ENCODE data around the gene CLIC2. TPM values are rescaled to one million over a fixed set of nuclear protein-coding genes. Genes with fewer than 3 reads are reported as not detected.
"Not testable (repeated sequence)": the region's sequence is repeated elsewhere in the genome, so short reads cannot be mapped to it uniquely, and the experiment has no call there.

CLIC2 gene
- 11.0 TPM for total RNA-seq

- DNase-seq: peak; percentile 87
These were observed at the start of gene CLIC2 for GRCh38 chrX:155334486-155335336. TSS of gene CLIC2 (minus strand) at chrX:155334614. CDS start at chrX:155334427, 187 bp downstream.

DNA sequence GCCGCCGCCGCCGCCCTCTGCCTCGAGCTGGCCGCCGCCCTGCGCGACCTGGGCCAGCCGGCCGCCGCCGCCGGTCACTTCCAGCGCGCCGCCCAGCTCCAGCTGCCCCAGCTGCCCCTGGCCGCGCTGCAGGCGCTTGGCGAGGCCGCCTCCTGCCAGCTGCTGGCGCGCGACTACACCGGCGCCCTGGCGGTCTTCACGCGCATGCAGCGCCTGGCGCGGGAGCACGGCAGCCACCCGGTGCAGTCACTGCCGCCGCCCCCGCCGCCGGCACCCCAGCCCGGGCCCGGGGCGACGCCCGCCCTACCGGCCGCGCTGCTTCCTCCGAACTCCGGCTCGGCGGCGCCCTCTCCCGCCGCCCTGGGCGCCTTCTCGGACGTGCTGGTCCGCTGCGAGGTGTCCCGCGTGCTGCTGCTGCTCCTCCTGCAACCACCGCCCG lies 48.1 kb upstream of the CLIC2 start:
- not testable (repeated sequence) for DNase-seq

DNA sequence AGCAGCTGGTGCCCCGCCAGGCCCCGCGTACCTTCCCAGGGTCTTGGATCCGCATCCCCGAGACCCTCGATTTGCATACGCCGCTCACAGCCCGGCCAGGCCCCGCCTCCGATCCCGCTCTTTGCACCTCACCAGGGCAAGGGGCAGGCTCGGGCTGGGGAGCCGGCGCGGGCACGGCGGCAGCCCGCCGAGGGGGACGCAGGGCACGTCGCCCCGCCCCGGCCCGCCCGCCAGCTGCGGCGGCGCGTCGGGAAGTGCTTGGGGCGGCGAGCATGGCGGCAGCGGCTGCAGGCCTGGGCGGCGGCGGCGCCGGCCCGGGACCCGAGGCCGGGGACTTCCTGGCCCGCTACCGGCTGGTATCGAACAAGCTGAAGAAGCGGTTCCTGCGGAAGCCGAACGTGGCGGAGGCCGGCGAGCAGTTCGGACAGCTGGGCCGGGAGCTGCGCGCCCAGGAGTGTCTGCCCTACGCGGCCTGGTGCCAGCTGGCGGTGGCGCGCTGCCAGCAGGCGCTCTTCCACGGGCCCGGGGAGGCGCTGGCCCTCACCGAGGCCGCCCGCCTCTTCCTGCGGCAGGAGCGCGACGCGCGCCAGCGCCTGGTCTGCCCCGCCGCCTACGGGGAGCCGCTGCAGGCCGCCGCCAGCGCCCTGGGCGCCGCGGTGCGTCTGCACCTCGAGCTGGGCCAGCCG lies 47.6 kb upstream of the CLIC2 start, which contains the start of gene F8A2:
Gene F8A2, plus strand, starts transcription at position 253 of the 686 bp plus-strand sequence. Its CDS starts 20 bp downstream, at position 273.
- not testable (repeated sequence) for DNase-seq

DNA sequence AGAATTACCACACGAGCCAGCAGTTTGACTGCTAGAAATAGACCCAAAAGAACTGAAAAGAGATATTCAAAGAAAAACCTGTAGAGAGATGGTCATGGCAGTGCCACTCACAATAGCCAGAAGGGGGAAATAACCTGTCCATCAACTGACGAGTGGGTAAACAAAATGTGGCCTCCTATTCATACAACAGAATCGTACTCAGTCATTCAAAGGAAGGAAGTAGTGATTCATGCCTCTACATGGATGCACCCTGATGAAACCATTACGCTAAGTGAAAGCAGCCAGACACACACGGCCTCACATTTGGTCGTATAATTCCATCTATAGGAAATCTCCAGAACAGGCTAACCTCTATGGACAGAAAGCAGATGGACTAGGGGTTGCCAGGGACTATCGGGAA lies 45.4 kb upstream of the CLIC2 start:
- not testable (repeated sequence) for DNase-seq

DNA sequence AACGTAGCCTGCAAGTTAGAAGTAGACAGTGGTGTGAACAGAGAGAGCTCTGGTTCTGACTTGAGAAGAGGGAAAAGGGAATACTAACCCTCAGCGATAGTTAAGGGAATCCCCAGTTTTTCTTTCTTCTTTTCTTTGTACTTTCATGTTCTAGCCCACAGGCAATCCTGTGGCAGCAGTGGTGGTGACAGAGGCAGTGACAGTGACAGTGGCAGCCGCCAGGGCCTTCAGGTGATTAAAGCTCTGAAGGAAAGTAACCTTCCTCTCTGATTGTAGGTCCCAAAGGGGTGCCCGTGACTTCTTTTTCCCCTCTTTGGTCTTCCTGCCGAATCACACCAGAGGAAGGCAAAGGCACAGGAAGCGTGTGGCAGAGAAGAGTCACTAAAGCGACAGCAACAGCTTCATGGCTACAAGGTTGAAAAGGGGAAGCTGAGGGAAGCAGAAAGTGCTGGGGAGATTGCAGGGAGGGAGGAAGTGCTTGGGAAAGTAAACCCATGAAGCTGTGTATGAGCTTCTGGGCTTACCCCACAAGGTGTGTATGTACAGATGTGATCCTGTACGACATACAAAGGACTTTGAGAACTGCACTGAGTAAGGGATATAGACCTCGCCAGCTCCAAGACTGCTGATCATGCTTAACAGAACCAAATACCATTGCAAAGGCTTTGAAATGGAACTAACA lies 39.5 kb upstream of the CLIC2 start:
- DNase-seq: not testable (repeated sequence)

DNA sequence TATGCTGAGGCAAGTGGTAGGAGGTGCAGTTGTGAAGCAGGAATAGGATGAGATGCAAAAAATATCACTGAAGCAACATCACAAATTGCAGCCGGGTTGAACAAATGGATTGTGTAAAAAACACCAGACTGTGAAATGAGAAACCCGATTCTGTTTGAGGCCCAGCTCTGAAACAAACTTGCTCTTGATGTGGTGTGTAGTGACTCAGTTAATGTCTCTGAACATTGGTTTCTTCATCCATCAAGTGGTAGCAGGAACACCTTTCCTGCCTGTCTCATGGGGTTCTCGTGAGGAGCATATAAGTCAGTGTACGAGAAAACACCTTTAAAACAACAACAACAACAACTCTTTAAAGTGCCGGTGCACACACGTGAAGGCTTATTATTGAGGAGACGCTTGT lies 29.3 kb upstream of the CLIC2 start:
- not testable (repeated sequence) for DNase-seq

- not testable (repeated sequence) for DNase-seq
These were observed 15.0 kb upstream of the CLIC2 start for GRCh38 chrX:155349448-155349847.

GRCh38 chrX:155345689-155346088 lies 11.3 kb upstream of the CLIC2 start:
- not testable (repeated sequence) for DNase-seq

DNA sequence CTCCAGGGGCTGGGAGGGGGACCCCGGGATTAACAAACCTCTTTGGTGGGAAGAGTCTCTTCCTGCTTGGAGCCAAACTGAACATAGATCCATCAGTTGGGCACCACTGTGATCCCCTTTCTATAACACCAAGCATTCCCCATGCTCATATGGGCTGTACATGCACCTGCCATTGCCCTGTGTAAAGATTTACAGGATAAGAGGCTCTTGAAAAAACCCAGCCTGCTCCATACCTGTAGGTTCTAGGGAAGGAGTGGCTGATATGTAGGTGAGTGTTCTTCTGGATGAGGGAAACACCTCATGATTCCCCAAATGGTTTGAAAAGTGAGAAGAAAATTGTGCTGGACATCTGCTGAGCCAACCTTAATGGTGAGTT lies 911 bp upstream of the CLIC2 start:
- not testable (repeated sequence) for DNase-seq

GRCh38 chrX:155333544-155334100 lies 792 bp downstream of the CLIC2 start:
- no peak for DNase-seq

GRCh38 chrX:155330992-155331391 lies 3.4 kb downstream of the CLIC2 start:
- no peak for DNase-seq

DNA sequence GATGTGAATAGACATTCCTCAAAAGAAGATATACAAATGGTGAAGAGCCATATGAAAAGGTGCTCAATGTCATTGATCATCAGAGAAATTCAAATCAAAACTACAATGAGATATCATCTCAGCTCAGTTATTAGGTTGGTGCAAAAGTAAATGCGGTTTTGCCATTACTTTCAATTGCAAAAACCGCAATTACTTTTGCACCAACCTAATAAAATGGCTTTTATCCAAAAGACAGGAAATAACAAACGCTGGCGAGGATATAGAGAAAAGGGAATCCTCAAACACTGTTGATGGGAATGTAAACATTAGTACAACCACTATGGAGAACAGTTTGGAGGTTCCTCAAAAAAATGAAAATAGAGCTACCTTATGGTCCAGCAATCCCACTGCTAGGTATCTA lies 5.1 kb downstream of the CLIC2 start:
- DNase-seq: no peak

DNA sequence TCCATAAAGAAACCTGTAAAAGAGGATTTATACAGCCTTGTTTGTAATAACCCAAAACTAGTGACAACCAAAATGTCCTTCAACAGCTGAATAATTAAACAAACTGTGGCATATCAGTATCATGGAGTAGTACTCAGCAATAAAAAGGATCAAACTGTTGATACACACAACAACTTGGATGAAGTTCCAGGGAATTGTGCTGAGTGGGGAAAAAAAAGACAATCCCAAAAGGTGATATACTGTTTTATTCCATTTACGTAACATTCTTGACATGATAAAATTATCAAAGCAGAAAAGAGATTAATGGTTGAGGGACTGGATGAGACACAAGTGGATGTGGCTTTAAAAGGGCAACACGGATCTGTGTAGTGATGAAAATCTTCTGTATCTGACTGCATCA lies 7.8 kb downstream of the CLIC2 start:
- no peak for DNase-seq

GRCh38 chrX:155314260-155314659 lies 20.2 kb downstream of the CLIC2 start:
- DNase-seq: no peak

DNA sequence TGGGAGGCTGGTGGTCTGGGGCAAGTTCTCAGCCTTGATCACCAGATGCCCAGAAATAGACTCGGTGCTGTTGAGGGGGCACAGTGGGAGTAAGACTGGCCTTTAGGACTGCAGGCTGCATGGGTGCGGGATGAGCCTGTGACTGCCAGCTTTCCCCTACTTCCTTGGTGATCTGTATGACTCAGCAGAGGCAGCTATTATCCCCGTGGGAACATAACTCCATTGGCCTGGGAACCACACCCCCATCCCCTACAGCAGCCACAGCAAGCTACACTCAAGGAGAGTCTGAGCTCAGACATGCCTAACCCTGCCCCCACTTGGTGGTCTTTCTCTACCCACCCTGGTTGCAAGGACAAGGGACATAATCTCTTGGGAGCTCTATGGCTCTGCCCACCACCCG lies 20.6 kb downstream of the CLIC2 start:
- no peak for DNase-seq

- DNase-seq: no peak
These were observed 40.6 kb downstream of the CLIC2 start for GRCh38 chrX:155293771-155294170.

- no peak for DNase-seq
These were observed 54.5 kb downstream of the CLIC2 start for GRCh38 chrX:155279873-155280272.

DNA sequence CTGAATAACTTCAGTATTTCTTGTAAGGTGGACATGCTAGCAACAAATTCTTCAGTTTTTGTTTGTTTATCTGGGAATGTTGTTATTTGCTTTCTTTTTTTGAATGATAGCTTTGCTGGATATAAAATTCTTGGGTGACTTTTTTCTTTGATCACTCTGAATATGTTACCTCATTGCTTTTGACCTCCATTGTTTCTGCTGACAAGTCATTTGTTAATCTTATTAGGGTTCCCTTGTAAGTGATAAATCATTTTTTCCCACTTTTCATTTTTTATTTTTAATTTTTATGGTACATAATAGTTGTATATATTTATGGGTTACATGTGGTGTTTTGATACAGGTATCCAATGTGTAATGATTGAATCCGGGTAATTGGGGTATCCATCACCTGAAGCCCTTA lies 63.4 kb downstream of the CLIC2 start:
- DNase-seq: no peak

DNA sequence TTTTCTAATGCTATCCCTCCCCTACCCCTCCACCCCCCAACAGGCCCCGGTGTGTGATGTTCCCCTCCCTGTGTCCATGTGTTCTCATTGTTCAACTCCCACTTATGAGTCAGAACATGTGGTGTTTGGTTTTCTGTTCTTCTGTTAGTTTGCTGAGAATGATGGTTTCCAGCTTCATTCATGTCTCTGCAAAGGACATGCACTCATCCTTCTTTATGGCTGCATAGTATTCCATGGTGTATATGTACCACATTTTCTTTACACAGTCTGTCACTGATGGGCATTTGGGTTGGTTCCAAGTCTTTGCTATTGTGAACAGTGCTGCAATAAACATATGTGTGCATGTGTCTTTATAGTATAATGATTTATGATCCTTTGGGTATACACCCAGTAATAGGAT lies 66.4 kb downstream of the CLIC2 start:
- not testable (repeated sequence) for DNase-seq

DNA sequence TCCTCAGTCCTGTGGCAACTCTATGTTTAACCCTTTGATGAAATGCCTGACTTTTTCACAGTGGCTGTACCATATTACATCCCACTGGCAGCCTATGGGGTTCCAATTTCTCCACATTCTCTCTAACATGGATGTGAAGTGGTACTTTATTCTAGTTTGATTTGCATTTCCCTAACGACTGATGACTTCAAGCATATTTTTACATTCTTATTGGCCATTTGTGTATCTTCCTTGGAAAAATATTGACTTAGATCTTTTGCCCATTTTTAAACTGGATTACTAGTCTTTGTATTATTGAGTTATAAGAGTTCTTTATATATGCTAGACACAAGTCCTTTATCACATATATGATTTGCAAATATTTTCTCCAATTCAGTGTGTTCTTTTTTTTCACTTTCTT lies 68.0 kb downstream of the CLIC2 start:
- no peak for DNase-seq

DNA sequence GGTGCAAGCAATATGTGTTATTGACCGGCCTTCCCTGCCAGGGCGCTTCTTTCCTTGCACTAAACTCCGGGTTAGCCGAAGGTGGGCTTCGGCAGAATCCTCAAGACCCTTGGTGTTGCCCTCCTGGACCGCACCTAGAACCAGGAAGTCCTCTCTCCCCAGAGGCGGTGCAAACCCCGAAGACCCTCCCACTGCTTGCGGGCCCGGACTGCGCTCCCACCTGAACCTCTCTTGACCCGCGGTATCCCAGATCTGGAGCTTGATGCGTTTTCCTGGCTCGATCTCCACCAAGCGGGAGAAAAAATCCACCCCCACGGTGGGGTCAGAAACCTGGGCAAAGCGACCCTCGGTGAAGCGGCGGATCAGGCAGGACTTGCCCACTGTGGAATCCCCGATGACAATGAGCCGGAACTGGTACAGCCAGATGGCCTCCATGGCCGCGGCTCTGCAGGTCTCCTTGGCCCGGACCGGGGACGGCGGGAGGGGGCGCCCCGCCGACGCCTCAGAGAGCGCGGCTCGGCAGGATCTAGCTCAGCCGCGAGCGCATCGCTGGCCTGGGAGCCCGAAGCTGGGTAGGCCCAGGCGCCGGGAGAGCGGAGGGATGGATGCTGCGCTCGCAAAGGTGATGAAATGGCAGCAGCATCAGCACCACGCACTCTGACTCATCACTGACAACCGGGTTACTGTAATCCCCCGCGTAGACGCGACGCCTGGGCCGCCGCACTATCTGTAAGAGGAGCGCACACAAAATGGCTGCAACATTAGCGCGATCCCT lies 70.4 kb downstream of the CLIC2 start, which contains the start of gene RAB39B:
Gene RAB39B, minus strand, starts transcription at position 638 of the 775 bp plus-strand sequence. Its CDS starts 203 bp downstream, at position 435.
- DNase-seq: no peak

Measured in skin of body (tissue), 2 donors.